ENCODE measurements around the gene RBPJ.
"Not testable (repeated sequence)": the region's sequence is repeated elsewhere in the genome, so short reads cannot be mapped to it uniquely, and the experiment has no call there.

Gene RBPJ

DNA sequence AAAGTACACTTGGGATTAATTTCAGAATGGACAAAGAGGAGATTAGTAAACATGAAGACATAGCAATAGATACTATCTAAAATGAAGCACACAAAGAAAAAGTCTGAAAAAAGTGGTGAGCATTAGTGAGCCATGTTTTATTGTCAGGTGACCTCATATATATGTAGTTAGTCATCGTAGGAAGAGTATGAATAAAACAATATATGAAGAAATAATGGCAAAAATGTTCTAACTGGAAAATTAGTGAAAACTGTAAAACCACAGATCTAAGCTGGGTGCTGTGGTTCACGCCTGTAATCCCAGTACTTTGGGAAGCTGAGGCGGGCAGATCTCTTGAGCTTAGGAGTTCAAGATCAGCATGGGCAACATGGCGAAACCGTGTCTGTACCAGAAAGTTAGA is 67.9 kb downstream of the RBPJ start:
- Mint-ChIP-seq H3K36me3 (ENCODE audit: low read depth) (peaks cover 37% of the 10 kb centered on the region), H3K27me3 (ENCODE audit: low read depth) (no peaks in the 10 kb centered on the region), H3K4me3 (no peak overlapping the region)

DNA sequence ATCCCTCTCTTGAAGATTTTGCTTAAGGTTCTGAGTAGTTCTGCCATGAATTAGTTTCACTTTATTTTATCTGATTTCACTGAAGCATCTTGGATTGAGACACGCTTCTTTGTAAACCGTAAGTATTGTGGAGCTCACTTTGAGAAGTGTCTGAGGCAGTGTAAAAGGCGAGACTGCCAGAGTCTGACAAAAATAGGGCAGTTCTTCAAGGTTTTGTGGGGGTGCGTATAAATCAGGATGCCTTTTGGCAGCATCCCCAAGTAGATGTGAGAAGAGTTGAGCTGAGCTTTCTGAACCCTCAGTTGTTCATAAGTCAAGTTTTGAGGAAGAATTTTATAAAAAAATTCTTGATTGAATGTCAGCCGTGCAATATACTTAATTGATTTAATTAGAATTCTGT is 76.3 kb downstream of the RBPJ start:
- Mint-ChIP-seq H3K36me3 (ENCODE audit: low read depth) (peaks cover 36% of the 10 kb centered on the region), H3K27ac (no peak overlapping the region), H3K27me3 (ENCODE audit: low read depth) (no peaks in the 10 kb centered on the region), H3K4me3 (no peak overlapping the region), H3K9me3 (no peaks in the 10 kb centered on the region), H3K4me1 (ENCODE audit: low read depth) (peaks cover 32% of the 10 kb centered on the region)

More for the DNA sequence above, 67.9 kb downstream of the RBPJ start:
- peaks cover 26% of the 10 kb centered on the region for H3K4me1 Mint-ChIP-seq (ENCODE audit: low read depth)
- H3K9me3 Mint-ChIP-seq: no peaks in the 10 kb centered on the region
- H3K27ac Mint-ChIP-seq: peak overlapping the region; percentile 1

DNA sequence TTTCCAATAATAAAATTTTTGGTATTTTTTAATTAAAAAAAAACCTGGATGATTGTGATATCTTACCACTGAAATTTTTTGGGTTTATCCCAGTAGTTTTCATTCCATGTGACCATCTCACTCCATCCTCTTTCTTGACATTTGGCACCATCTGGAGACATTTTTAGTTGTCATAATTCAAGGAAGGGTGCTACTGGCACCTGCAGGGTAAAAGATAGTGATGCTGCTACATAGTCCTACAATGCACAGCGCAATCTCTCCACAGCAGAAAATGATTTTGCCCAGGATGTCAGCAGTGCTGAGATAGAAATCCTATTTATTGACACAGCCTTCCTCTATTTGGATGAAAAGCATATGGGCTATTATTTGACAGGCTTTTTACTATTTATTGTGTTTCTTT is 79.3 kb downstream of the RBPJ start:
- Mint-ChIP-seq H3K9me3 (peaks cover 4% of the 10 kb centered on the region), H3K36me3 (ENCODE audit: low read depth) (peaks cover 46% of the 10 kb centered on the region)

DNA sequence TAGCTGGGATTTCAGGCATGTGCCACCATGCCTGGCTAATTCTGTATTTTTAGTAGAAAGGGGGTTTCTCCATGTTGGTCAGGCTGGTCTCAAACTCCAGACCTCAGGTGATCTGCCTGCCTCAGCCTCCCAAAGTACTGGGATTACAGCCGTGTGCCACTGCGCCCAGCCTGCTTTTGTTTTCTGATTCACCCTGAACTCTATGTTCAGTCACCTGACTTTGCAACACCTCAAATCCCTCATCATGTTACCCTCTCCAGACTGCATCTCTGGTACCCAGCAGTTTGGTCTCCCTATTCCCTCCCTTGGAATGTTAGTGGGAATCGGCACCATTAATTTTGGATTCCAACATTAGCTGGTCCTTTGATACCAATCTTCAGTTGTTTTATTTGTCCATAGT is 81.2 kb downstream of the RBPJ start:
- peaks cover 17% of the 10 kb centered on the region for H3K9me3 Mint-ChIP-seq
- H3K27me3 Mint-ChIP-seq (ENCODE audit: low read depth); H3K4me3 Mint-ChIP-seq: not testable (repeated sequence)
- peaks cover 29% of the 10 kb centered on the region for H3K4me1 Mint-ChIP-seq (ENCODE audit: low read depth)
- peaks cover 49% of the 10 kb centered on the region for H3K36me3 Mint-ChIP-seq (ENCODE audit: low read depth)
- peak overlapping the region; percentile 17 for H3K27ac Mint-ChIP-seq

More for the DNA sequence above, 79.3 kb downstream of the RBPJ start:
- no peak overlapping the region for H3K4me3 Mint-ChIP-seq
- peaks cover 40% of the 10 kb centered on the region for H3K4me1 Mint-ChIP-seq (ENCODE audit: low read depth)
- H3K27ac Mint-ChIP-seq: no peak overlapping the region
- H3K27me3 Mint-ChIP-seq (ENCODE audit: low read depth): no peaks in the 10 kb centered on the region

DNA sequence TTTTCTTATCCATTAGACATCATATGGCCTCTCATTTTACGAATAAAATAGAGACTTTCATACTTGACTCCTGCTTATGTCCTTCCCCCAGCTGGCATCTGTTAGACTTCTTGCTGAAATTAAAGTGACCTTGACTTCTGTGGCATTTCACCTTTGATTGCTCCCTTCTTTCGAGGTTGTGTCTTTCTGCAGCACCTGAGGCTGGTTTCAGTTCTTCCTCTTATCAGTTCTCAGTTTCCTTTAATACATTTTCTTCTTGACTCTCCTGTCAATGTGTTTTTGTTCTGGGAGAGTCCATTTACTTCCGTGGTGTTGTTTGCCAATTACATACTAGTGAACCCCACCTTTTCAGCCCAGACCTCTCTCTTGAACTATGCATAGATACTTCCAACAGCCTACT is 81.6 kb downstream of the RBPJ start:
- Mint-ChIP-seq H3K4me1 (ENCODE audit: low read depth) (peaks cover 27% of the 10 kb centered on the region), H3K27ac (peak overlapping the region; percentile 17), H3K36me3 (ENCODE audit: low read depth) (peaks cover 51% of the 10 kb centered on the region), H3K4me3 (no peak overlapping the region), H3K9me3 (peaks cover 17% of the 10 kb centered on the region), H3K27me3 (ENCODE audit: low read depth) (no peaks in the 10 kb centered on the region)

DNA sequence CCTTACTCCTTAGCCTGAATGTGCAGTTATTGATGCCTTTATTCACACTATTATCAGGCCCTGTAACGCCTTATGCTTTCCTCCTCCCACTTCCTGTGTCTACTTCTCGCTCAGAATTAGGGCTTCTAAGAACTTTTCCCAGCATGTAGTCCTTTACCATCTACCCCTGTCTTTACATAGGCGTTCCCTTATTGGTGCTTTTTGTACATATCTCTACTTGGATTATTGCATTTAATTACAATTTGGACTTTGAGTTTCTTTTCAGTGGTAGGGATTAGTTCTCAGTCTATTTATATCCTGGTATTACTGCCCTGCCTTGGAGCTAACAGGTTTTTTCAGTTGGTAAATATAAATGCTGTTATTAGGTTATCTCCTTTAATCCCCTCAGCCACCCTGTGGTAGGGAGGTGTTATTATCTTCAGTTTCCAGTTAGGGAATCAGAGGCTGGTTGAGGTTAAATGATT is 84.0 kb downstream of the RBPJ start:
- Mint-ChIP-seq H3K4me1 (ENCODE audit: low read depth) (peaks cover 25% of the 10 kb centered on the region), H3K27me3 (ENCODE audit: low read depth) (no peaks in the 10 kb centered on the region), H3K9me3 (peaks cover 17% of the 10 kb centered on the region), H3K4me3 (no peak overlapping the region), H3K36me3 (ENCODE audit: low read depth) (peaks cover 47% of the 10 kb centered on the region), H3K27ac (no peak overlapping the region)

DNA sequence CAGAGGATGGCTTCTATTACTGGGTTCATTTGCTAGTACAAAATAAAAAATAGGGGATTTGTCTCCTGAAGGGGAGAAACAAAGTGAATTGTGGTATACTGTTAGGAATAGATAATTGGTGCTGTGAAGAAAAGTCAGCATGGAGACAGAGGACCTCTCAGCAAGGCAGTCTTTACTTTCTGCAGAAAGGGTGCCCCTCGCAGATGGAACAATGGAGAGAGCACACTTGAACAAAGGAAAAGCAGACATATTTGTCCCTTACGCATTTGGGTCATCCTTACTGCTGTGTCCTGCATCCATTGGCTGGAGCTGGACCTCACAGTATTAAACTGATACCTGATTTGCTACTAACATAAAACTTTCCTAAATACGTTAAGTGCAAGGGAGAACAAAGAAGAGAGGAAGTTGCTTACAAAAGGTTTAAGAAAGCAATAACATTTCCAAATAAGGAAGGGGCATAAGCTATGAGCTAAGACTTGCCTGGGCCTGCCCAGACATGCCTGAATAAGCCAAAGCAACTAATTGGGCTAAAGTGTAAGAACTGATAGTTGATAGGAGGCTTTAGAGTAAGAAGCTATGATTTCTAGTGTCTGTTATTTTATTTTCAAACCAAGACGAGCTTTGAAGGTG is 85.6 kb downstream of the RBPJ start:
- no peaks in the 10 kb centered on the region for H3K27me3 Mint-ChIP-seq (ENCODE audit: low read depth)
- no peak overlapping the region for H3K4me3 Mint-ChIP-seq
- peaks cover 44% of the 10 kb centered on the region for H3K36me3 Mint-ChIP-seq (ENCODE audit: low read depth)
- peaks cover 17% of the 10 kb centered on the region for H3K9me3 Mint-ChIP-seq
- peak overlapping the region; percentile 2 for H3K27ac Mint-ChIP-seq
- peaks cover 22% of the 10 kb centered on the region for H3K4me1 Mint-ChIP-seq (ENCODE audit: low read depth)

DNA sequence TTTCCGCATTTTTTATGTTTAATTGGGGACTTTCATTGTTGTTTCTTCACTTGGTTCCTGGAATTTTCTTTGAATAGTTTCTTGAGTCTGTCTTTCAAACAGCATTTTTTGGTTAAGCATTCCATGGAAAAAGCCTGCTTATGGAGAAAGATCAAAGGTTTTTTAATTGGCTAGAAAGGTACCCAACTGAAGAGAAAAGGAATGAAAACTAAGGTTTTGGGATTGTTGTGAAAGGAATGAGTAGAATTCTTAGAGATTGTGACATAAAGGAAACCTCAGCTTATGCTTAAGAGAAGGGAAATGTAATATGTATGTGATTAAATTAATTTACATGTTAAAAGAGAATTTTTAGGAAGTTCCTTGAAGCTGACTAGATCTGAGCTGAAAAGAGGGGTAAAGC is 86.7 kb downstream of the RBPJ start:
- Mint-ChIP-seq H3K36me3 (ENCODE audit: low read depth) (peaks cover 39% of the 10 kb centered on the region), H3K4me1 (ENCODE audit: low read depth) (peaks cover 15% of the 10 kb centered on the region), H3K27ac (no peak overlapping the region), H3K9me3 (peaks cover 17% of the 10 kb centered on the region), H3K27me3 (ENCODE audit: low read depth) (no peaks in the 10 kb centered on the region), H3K4me3 (no peak overlapping the region)

DNA sequence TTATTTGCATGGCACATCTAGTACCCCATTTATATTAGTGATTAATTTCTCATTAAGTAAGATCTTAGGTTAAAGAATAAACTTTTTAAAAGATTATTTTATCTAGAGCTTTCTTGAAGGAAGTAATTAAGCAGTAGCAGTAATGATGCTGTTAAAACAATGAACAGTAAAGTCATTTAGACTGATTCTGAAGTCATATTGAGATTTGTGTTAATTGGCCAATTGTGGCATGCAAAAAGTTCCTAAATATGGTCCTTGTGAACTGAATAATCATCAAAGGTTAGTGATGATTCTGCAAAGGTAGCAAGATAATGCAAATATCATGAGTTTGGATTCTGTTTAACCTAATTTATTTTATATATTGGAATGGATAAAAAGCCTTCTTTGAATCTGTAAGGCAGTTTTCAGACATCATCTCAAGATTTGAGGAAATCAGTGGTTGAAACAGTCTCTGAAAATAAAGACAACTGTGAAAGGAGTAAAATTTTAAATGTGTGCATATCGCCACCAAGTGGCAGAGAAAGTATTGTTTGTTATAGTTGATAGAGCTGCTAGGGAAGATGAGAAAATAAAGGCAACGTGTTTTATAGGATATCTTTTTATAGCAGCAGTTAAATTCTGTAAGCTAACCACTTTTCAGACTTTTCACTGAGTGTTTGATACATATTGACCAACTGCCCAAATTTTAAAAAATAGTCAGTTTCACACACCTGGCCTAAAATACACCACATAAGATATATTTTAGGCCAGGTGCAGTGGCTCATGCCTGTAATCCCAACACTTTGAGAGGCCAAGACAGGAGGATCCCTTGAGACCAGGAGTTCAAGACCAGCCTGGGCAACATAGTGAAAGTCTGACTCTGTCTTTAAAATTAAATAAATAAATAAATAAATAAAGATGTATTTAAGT is 89.8 kb downstream of the RBPJ start:
- peaks cover 10% of the 10 kb centered on the region for H3K9me3 Mint-ChIP-seq
- H3K27ac Mint-ChIP-seq: no peak overlapping the region
- H3K4me3 Mint-ChIP-seq: no peak overlapping the region
- H3K36me3 Mint-ChIP-seq (ENCODE audit: low read depth): peaks cover 30% of the 10 kb centered on the region
- peaks cover 9% of the 10 kb centered on the region for H3K4me1 Mint-ChIP-seq (ENCODE audit: low read depth)
- no peaks in the 10 kb centered on the region for H3K27me3 Mint-ChIP-seq (ENCODE audit: low read depth)

DNA sequence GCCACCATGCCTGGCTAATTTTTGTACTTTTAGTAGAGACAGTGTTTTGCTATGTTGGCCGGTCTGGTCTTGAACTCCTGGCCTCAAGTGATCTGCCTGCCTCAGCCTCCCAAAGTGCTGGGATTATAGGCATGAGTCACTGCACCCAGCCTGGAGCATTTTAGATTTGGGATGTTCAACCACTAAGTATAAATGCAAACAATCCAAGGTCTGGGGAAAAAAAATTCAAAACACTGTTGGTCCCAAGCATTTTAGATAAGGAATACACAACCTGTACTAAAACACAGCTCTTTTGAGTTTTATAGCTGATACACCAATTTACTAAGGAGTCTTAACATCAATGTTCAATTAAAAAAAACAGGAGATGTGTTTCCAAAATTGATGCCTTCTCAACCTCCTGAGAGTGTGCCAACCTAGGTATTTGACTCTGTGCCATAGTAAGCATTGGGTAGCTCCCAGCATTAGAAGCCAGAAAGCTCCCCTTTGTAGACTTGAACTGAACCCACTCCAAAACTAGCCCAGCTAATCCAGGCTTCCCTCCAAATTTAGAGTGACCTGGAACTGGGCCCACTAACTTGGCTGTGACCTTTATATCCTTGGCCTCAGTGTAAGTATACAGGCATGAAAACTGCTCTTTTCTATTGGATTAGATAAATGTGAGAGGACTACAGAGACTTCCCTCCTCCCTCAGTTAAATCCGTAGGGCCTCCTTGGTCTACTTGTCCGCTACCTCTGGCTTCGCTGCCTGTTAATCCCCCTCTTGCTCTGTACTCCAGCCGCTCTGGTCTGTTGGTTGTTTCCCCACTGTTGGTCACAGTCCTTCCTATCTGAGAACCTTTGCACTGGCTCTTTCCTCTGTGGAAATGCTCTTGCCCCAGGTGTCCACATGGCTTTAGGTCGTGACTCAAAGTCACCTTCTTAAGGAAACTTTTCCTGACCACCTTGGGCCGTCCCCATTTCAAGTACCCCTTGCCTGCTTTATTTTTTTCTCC is 91.9 kb downstream of the RBPJ start:
- Mint-ChIP-seq H3K4me3 (no peak overlapping the region), H3K27ac (no peak overlapping the region), H3K4me1 (ENCODE audit: low read depth) (peaks cover 6% of the 10 kb centered on the region), H3K27me3 (ENCODE audit: low read depth) (no peaks in the 10 kb centered on the region), H3K9me3 (no peaks in the 10 kb centered on the region), H3K36me3 (ENCODE audit: low read depth) (peaks cover 14% of the 10 kb centered on the region)

DNA sequence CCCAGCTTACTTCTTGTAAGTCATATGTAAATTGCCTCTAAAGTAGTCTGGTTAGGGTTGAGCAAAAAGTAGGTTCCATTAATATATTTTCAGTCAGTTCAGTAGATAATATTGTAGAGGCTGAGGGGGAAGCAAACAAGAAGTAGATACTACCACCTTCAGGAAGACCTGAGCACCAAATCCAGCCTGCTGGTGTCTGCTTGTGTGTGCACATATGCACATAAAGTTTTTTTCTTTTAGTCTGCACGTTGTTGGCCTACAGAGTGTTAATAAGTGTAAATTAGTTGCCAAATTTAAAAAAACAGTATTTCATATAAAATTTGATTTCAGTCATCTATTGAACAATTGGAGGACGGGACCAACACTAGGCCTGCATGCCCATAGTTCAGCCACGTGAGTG is 92.8 kb downstream of the RBPJ start:
- no peak overlapping the region for H3K27ac Mint-ChIP-seq
- no peaks in the 10 kb centered on the region for H3K27me3 Mint-ChIP-seq (ENCODE audit: low read depth)
- peaks cover 6% of the 10 kb centered on the region for H3K4me1 Mint-ChIP-seq (ENCODE audit: low read depth)
- peaks cover 14% of the 10 kb centered on the region for H3K36me3 Mint-ChIP-seq (ENCODE audit: low read depth)
- H3K9me3 Mint-ChIP-seq: no peaks in the 10 kb centered on the region
- H3K4me3 Mint-ChIP-seq: no peak overlapping the region

DNA sequence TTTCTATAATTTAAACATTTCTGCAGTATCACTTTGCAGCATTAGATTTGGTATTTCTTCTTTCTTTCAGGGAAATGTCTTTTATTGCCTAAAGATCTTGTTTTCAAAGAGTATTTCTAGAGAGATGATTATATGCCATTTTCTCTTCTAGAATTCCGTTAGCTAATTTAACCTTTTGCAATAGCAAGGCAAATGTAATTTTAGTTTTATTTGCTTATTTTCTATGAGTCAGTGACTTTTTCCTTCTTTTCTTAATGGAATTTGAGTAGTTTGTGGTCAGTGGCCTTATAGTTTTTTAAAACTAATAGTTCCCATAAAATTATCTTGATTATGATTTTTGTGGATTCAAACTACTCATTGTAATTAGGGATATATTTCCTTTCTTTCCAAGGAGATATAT is 97.3 kb downstream of the RBPJ start:
- Mint-ChIP-seq H3K27ac (no peak overlapping the region), H3K4me1 (ENCODE audit: low read depth) (peaks cover 6% of the 10 kb centered on the region), H3K36me3 (ENCODE audit: low read depth) (peaks cover 23% of the 10 kb centered on the region), H3K4me3 (no peak overlapping the region), H3K27me3 (ENCODE audit: low read depth) (no peaks in the 10 kb centered on the region), H3K9me3 (no peaks in the 10 kb centered on the region)

DNA sequence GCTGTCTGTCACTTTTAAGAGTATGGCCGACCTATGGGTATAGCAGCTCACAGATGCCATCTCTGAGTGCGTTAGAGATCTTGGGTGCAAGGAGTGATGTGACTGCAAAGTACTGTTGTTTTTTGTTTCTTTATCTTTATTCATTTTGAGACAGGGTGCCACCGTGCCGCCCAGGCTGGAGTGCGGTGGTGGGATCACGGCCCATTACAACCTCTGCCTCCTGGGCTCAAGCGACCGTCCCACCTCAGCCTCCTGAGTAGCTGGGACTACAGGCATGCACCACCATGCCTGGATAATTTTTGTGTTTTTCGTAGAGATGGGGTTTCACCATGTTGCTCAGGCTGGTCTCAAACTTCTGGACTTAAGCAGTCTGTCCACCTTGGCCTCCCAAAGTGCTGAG is 98.0 kb downstream of the RBPJ start:
- Mint-ChIP-seq H3K4me3 (no peak overlapping the region), H3K27me3 (ENCODE audit: low read depth) (no peaks in the 10 kb centered on the region), H3K27ac (no peak overlapping the region), H3K4me1 (ENCODE audit: low read depth) (peaks cover 6% of the 10 kb centered on the region), H3K36me3 (ENCODE audit: low read depth) (peaks cover 21% of the 10 kb centered on the region), H3K9me3 (no peaks in the 10 kb centered on the region)

DNA sequence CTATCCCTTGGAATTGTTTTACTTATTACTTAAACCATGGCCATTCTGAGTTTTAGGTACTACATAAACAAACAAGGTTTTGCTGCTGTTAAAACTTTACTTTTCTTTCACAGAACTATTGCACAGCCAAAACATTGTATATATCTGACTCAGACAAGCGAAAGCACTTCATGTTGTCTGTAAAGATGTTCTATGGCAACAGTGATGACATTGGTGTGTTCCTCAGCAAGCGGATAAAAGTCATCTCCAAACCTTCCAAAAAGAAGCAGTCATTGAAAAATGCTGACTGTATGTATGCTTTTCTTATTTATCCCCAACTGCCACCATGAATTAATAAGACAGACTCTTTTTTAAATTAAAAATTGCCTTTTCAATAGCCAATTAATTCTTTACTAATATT is 99.6 kb downstream of the RBPJ start:
- Mint-ChIP-seq H3K36me3 (ENCODE audit: low read depth) (peaks cover 18% of the 10 kb centered on the region), H3K4me3 (no peak overlapping the region), H3K27ac (no peak overlapping the region), H3K27me3 (ENCODE audit: low read depth) (no peaks in the 10 kb centered on the region), H3K4me1 (ENCODE audit: low read depth) (peaks cover 4% of the 10 kb centered on the region), H3K9me3 (no peaks in the 10 kb centered on the region)

Measured in T-helper 1 cell treated with Interleukin-12 subunit alpha and Interleukin-12 subunit beta and Interleukin-4 antibody, amounts not matched to agents 30 μg/mL and 1 μg/mL, for 36 hours (primary cell).